Activated B cell treated with CpG ODN at 0.5 μM for 24 hours (primary cell): ENCODE data around the gene GPATCH1. TPM values are rescaled to one million over a fixed set of nuclear protein-coding genes. Genes with fewer than 3 reads are reported as not detected.
"Not testable (repeated sequence)": the region's sequence is repeated elsewhere in the genome, so short reads cannot be mapped to it uniquely, and the experiment has no call there.

Experiments
- ATAC-seq: fragments of 200-7000 bp; cut with Tn5 transposase; one replicate; pipeline ENCODE4 v1.10.0; 2021; ENCODE audit warnings: low read depth, mild to moderate bottlenecking, moderate library complexity
- CTCF ChIA-PET: fragments of 350-600 bp; sonication (Branson Sonifier 250); formaldehyde crosslinking; loops from one replicate; lab custom pipeline; 2021; ENCODE audit warnings: antibody characterized with exemption; lab: Charles Lee
- POLR2A ChIA-PET: fragments of 350-600 bp; sonication (Branson Sonifier 250); formaldehyde crosslinking; loops from one replicate; lab custom pipeline; 2021; ENCODE audit warnings: antibody characterized with exemption; lab: Charles Lee
- DNase-seq: peaks from one replicate; pipeline ENCODE4 v3.0.0; 2022
- H3K27ac Mint-ChIP-seq: one replicate; pipeline ENCODE4 v1.8.0; 2020; ENCODE audit warnings: mixed read lengths
- H3K27me3 Mint-ChIP-seq: one replicate; pipeline ENCODE4 v1.8.0; 2021; ENCODE audit warnings: mixed read lengths
- H3K36me3 Mint-ChIP-seq: one replicate; pipeline ENCODE4 v1.8.0; 2021; ENCODE audit warnings: low read depth, mixed read lengths
- H3K4me1 Mint-ChIP-seq: one replicate; pipeline ENCODE4 v1.8.0; 2021; ENCODE audit warnings: mixed read lengths
- H3K4me3 Mint-ChIP-seq: one replicate; pipeline ENCODE4 v1.8.0; 2020; ENCODE audit warnings: mild to moderate bottlenecking, mixed read lengths
- H3K9me3 Mint-ChIP-seq: one replicate; pipeline ENCODE4 v1.8.0; 2020; ENCODE audit warnings: mixed read lengths
- CTCF ChIP-seq: fragments of 200-600 bp; IDR thresholded peaks from one replicate; pipeline ENCODE4 v1.8.0; 2022; ENCODE audit warnings: antibody characterized with exemption, mild to moderate bottlenecking
- intact Hi-C: fragments of 100-400 bp; cut with micrococcal nuclease; formaldehyde crosslinking; loops from one replicate; pipeline ENCODE4 v1.15.1; 2024
- total RNA-seq: library from RNA; stranded (reverse); gene quantifications from 2 replicates; pipeline ENCODE4 v1.2.3, GENCODE V29; 2022

Gene GPATCH1
- total RNA-seq, 1 donor from 2014 or later = 12.8 TPM

- ChIA-PET POLR2A (interaction anchor here (0.6 kb wide), 1 partner anchor 787 kb away, joined by 6 read pairs; no protein-coding TSS in a partner anchor), CTCF (interaction anchor here (0.8 kb wide), 1 partner anchor 14 kb away, joined by 4 read pairs; no protein-coding TSS in a partner anchor)
- Mint-ChIP-seq H3K4me3 (no peak overlapping the region), H3K27ac (no peak overlapping the region), H3K27me3 (peaks cover 2% of the 10 kb centered on the region), H3K36me3 (no peaks in the 10 kb centered on the region), H3K9me3 (no peaks in the 10 kb centered on the region), H3K4me1 (peaks cover 7% of the 10 kb centered on the region)
- ATAC-seq (no peak), DNase-seq (no peak)
- intact Hi-C loops = no loop called here
- TF ChIP-seq CTCF = no peak
Observed at GRCh38 chr19:33158365-33158764, 77.4 kb downstream of the GPATCH1 start.

- POLR2A ChIA-PET = no interaction called here
- TF ChIP-seq CTCF = no peak
- CTCF ChIA-PET = no interaction called here
- intact Hi-C loops = no loop called here
- DNase-seq (no peak), ATAC-seq (no peak)
- Mint-ChIP-seq H3K9me3 (no peaks in the 10 kb centered on the region), H3K27ac (no peak overlapping the region), H3K36me3 (no peaks in the 10 kb centered on the region), H3K4me3 (no peak overlapping the region), H3K27me3 (no peaks in the 10 kb centered on the region), H3K4me1 (peaks cover 7% of the 10 kb centered on the region)
Observed at GRCh38 chr19:33159149-33159548, 78.2 kb downstream of the GPATCH1 start.

DNA sequence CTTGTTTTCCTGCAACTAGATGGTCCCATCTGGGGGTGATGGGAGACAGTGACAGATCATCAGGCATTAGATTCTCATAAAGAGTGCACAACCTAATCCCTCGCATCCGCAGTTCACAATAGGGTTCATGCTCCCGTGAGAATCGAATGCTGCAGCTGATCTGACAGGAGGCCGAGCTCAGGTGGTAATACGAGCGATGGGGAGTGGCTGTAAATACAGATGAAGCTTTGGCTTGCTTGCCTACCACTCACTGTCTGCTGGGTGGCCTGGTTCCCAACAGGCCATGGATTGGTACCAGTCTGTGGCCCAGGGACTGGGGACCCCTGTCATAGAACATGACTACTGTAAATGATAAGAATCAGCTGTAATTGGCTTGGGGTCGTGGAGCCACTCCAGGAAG is 78.9 kb downstream of the GPATCH1 start:
- CTCF ChIA-PET = interaction anchor here (1.2 kb wide), 1 partner anchor 24 kb away, joined by 5 read pairs; no protein-coding TSS in a partner anchor
- DNase-seq = no peak
- no peak for ATAC-seq
- intact Hi-C loops = no loop called here
- no peaks in the 10 kb centered on the region for H3K27me3 Mint-ChIP-seq
- no peak overlapping the region for H3K4me3 Mint-ChIP-seq
- H3K27ac Mint-ChIP-seq = no peak overlapping the region
- no peaks in the 10 kb centered on the region for H3K36me3 Mint-ChIP-seq
- H3K9me3 Mint-ChIP-seq = no peaks in the 10 kb centered on the region
- TF ChIP-seq CTCF = no peak
- H3K4me1 Mint-ChIP-seq = peaks cover 7% of the 10 kb centered on the region
- POLR2A ChIA-PET = interaction anchor here (1.6 kb wide), 1 partner anchor 17 kb away, joined by 10 read pairs; no protein-coding TSS in a partner anchor

- TF ChIP-seq CTCF = no peak
- Mint-ChIP-seq H3K9me3 (no peaks in the 10 kb centered on the region), H3K4me1 (peaks cover 7% of the 10 kb centered on the region), H3K4me3 (no peak overlapping the region), H3K36me3 (no peaks in the 10 kb centered on the region), H3K27ac (no peak overlapping the region), H3K27me3 (no peaks in the 10 kb centered on the region)
- POLR2A ChIA-PET = interaction anchor here (1.6 kb wide), 1 partner anchor 16 kb away, joined by 10 read pairs; no protein-coding TSS in a partner anchor
- ATAC-seq (no peak), DNase-seq (no peak)
- intact Hi-C loops = no loop called here
- CTCF ChIA-PET = interaction anchor here (1.2 kb wide), 1 partner anchor 23 kb away, joined by 5 read pairs; no protein-coding TSS in a partner anchor
Observed at GRCh38 chr19:33161201-33161600, 80.2 kb downstream of the GPATCH1 start.

DNA sequence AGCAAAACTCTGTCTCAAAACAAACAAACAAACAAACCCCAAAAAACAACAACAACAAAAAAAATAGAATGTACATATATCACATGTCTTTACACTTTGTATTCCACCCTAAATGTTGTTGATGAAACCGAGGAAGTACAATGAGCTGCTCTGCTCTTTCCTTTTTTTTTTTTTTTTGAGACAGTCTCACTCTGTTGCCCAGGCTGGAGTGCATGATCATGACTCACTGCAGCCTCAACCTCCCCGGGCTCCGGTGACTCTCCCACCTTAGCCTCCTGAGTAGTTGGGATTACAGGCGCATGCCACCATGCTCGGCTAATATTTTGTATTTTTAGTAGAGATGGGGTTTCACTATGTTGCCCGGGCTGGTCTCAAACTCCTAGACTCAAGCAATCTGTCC is 82.5 kb downstream of the GPATCH1 start:
- H3K4me1 Mint-ChIP-seq = peaks cover 7% of the 10 kb centered on the region
- DNase-seq (no peak), ATAC-seq (no peak)
- H3K27ac Mint-ChIP-seq = no peak overlapping the region
- H3K27me3 Mint-ChIP-seq = no peaks in the 10 kb centered on the region
- H3K36me3 Mint-ChIP-seq = peaks cover under 1% of the 10 kb centered on the region
- no peak for TF ChIP-seq CTCF
- POLR2A ChIA-PET = no interaction called here
- peaks cover 6% of the 10 kb centered on the region for H3K9me3 Mint-ChIP-seq
- intact Hi-C loops = no loop called here
- CTCF ChIA-PET = no interaction called here
- H3K4me3 Mint-ChIP-seq = no peak overlapping the region

- H3K4me3 Mint-ChIP-seq, H3K27me3 Mint-ChIP-seq, H3K4me1 Mint-ChIP-seq, DNase-seq, H3K36me3 Mint-ChIP-seq, H3K27ac Mint-ChIP-seq, intact Hi-C loops, CTCF ChIA-PET, ATAC-seq, H3K9me3 Mint-ChIP-seq: not testable (repeated sequence)
- POLR2A ChIA-PET = interaction anchor here (1.2 to 1.3 kb wide), 2 partner anchors 10 to 11 kb away, joined by 4 to 18 read pairs; no protein-coding TSS in a partner anchor
Observed at GRCh38 chr19:33166037-33166436, 85.1 kb downstream of the GPATCH1 start.
